ENCODE results near the gene BMPR1B.

Gene BMPR1B

GRCh38 chr4:95086551-95086950 lies 328.8 kb downstream of the BMPR1B start:
- DNase-seq (ENCODE audit: low read depth in 1 of 2, low spot score in 1 of 2): no peak
- H3K27ac ChIP-seq (replicated peaks): no peak overlapping the region

DNA sequence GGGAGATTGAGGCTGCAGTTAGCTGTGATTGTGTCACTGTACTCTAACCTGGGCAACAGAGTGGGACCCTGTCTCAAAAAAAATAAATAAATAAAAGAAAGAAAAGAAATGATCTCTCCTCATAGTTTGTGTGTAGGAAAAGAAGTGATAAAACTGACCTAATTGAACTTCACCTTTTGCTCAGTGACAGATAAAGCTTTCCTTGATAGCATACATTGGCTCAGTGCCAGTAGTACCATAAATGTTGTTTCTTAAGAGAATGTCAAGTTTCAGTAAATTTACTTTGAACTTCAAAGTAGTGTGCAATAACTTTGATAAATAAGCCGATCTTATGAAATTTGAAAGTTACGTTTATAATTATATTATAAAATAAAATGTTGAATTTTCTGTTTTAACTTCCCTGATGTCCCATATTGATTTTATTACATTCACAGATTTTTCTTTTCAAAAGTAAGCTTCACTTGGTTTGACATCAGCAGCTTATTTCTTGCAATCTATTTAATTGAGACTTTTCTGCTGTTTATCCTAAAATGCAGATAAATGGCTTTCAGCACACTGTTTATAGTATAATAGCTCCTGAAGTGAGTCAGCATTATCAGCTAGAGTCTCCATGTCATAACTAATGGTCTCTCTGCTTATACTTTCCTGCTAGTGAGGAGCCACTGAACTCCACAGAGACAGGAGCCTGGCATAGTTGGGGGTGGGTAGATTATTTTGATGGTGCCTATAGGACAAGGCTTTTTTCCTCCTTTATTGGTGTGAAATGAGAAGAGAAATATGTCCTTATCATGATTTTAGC lies 330.1 kb downstream of the BMPR1B start:
- H3K27ac ChIP-seq (replicated peaks): no peak overlapping the region
- H3K27me3 ChIP-seq (ENCODE audit: insufficient read depth, poor library complexity, severe bottlenecking): no peaks in the 10 kb centered on the region
- TF ChIP-seq, protein P1, sequence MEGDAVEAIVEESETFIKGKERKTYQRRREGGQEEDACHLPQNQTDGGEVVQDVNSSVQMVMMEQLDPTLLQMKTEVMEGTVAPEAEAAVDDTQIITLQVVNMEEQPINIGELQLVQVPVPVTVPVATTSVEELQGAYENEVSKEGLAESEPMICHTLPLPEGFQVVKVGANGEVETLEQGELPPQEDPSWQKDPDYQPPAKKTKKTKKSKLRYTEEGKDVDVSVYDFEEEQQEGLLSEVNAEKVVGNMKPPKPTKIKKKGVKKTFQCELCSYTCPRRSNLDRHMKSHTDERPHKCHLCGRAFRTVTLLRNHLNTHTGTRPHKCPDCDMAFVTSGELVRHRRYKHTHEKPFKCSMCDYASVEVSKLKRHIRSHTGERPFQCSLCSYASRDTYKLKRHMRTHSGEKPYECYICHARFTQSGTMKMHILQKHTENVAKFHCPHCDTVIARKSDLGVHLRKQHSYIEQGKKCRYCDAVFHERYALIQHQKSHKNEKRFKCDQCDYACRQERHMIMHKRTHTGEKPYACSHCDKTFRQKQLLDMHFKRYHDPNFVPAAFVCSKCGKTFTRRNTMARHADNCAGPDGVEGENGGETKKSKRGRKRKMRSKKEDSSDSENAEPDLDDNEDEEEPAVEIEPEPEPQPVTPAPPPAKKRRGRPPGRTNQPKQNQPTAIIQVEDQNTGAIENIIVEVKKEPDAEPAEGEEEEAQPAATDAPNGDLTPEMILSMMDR (IDR thresholded peaks at IDR 0.05; ENCODE audit: insufficient read depth, low read length): no peak
- TF ChIP-seq, protein P2, sequence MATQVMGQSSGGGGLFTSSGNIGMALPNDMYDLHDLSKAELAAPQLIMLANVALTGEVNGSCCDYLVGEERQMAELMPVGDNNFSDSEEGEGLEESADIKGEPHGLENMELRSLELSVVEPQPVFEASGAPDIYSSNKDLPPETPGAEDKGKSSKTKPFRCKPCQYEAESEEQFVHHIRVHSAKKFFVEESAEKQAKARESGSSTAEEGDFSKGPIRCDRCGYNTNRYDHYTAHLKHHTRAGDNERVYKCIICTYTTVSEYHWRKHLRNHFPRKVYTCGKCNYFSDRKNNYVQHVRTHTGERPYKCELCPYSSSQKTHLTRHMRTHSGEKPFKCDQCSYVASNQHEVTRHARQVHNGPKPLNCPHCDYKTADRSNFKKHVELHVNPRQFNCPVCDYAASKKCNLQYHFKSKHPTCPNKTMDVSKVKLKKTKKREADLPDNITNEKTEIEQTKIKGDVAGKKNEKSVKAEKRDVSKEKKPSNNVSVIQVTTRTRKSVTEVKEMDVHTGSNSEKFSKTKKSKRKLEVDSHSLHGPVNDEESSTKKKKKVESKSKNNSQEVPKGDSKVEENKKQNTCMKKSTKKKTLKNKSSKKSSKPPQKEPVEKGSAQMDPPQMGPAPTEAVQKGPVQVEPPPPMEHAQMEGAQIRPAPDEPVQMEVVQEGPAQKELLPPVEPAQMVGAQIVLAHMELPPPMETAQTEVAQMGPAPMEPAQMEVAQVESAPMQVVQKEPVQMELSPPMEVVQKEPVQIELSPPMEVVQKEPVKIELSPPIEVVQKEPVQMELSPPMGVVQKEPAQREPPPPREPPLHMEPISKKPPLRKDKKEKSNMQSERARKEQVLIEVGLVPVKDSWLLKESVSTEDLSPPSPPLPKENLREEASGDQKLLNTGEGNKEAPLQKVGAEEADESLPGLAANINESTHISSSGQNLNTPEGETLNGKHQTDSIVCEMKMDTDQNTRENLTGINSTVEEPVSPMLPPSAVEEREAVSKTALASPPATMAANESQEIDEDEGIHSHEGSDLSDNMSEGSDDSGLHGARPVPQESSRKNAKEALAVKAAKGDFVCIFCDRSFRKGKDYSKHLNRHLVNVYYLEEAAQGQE (IDR thresholded peaks at IDR 0.05; ENCODE audit: insufficient replicate concordance, low read depth): no peak
- no peak for TF ChIP-seq GABPA (IDR thresholded peaks at IDR 0.05; ENCODE audit: low read depth)
- TF ChIP-seq POLR2AphosphoS5 (IDR thresholded peaks at IDR 0.05; ENCODE audit: low read depth): no peak
- no peak for TF ChIP-seq SPI1 (IDR thresholded peaks at IDR 0.05; ENCODE audit: borderline replicate concordance, low read depth)
- no peak overlapping the region for H3K4me3 ChIP-seq (replicated peaks; ENCODE audit: insufficient read depth, low read length)
- DNase-seq (ENCODE audit: low read depth in 1 of 2, low spot score in 1 of 2): no peak

More at GRCh38 chr4:95086551-95086950, 328.8 kb downstream of the BMPR1B start:
- TF ChIP-seq SPI1 (IDR thresholded peaks at IDR 0.05; ENCODE audit: borderline replicate concordance, low read depth) (no peak), GABPA (IDR thresholded peaks at IDR 0.05; ENCODE audit: low read depth) (no peak), POLR2AphosphoS5 (IDR thresholded peaks at IDR 0.05; ENCODE audit: low read depth) (no peak)
- TF ChIP-seq, protein P2 (IDR thresholded peaks at IDR 0.05; ENCODE audit: insufficient replicate concordance, low read depth): no peak
- TF ChIP-seq, protein P1 (IDR thresholded peaks at IDR 0.05; ENCODE audit: insufficient read depth, low read length): no peak
- H3K27me3 ChIP-seq (ENCODE audit: insufficient read depth, poor library complexity, severe bottlenecking): no peaks in the 10 kb centered on the region
- H3K4me3 ChIP-seq (replicated peaks; ENCODE audit: insufficient read depth, low read length): no peak overlapping the region

DNA sequence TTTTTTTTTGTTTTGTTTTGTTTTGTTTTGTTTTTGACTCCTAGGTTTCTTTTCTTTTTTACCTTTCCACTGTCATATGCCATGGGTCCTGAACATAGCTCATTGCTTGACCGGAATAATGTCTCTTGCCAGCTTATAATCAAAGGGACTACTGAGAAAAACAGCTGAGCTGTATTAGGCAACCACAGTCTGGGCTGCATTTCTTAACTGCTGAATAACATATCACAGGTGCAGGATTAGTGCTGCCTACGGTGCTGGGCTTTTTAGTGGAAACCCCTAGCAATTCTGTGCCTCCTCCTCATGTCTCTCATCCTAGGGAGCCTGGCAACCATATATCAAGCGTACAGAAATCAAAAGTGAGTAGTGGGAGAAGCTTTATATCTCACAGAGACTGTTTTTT lies 333.5 kb downstream of the BMPR1B start:
- H3K27me3 ChIP-seq (ENCODE audit: insufficient read depth, poor library complexity, severe bottlenecking): no peaks in the 10 kb centered on the region
- DNase-seq (ENCODE audit: low read depth in 1 of 2, low spot score in 1 of 2): peak in 1 of 2 experiments; percentile 32
- no peak overlapping the region for H3K27ac ChIP-seq (replicated peaks)
- no peak for TF ChIP-seq GABPA (IDR thresholded peaks at IDR 0.05; ENCODE audit: low read depth)
- TF ChIP-seq, protein P1 (IDR thresholded peaks at IDR 0.05; ENCODE audit: insufficient read depth, low read length): no peak
- no peak for TF ChIP-seq SPI1 (IDR thresholded peaks at IDR 0.05; ENCODE audit: borderline replicate concordance, low read depth)
- TF ChIP-seq POLR2AphosphoS5 (IDR thresholded peaks at IDR 0.05; ENCODE audit: low read depth): no peak
- no peak overlapping the region for H3K4me3 ChIP-seq (replicated peaks; ENCODE audit: insufficient read depth, low read length)

All from HL-60 (cell line).